ENCODE data around the gene FCER2.
A peak's percentile ranks its signal among the peaks of the same experiment; 100 is the strongest.
"Not testable (repeated sequence)": the region's sequence is repeated elsewhere in the genome, so short reads cannot be mapped to it uniquely, and the experiment has no call there.

Gene FCER2

GRCh38 chr19:7701654-7702457 lies at the start of gene FCER2:
FCER2 (minus strand) TSS chr19:7702131; CDS start chr19:7699760, 2,371 bp downstream.
- no peak for DNase-seq

GRCh38 chr19:7751157-7751783 lies 49.3 kb upstream of the FCER2 start:
- DNase-seq, result no peak

GRCh38 chr19:7748756-7749155 lies 46.8 kb upstream of the FCER2 start:
- peak in 1 of 2 experiments; percentile 13 for DNase-seq

GRCh38 chr19:7748171-7748570 lies 46.2 kb upstream of the FCER2 start:
- DNase-seq, result no peak

- DNase-seq, result no peak
Observed at GRCh38 chr19:7746903-7747884, 45.3 kb upstream of the FCER2 start, which contains the start of gene CD209. CD209 (minus strand) TSS chr19:7747534; CDS start chr19:7747511, 23 bp downstream.

GRCh38 chr19:7746306-7746705 lies 44.4 kb upstream of the FCER2 start:
- not testable (repeated sequence) for DNase-seq

- no peak for DNase-seq
Observed at GRCh38 chr19:7744871-7745650, 43.1 kb upstream of the FCER2 start.

- DNase-seq, result no peak
Observed at GRCh38 chr19:7744199-7744786, 42.4 kb upstream of the FCER2 start.

- no peak for DNase-seq
Observed at GRCh38 chr19:7743425-7743841, 41.5 kb upstream of the FCER2 start.

GRCh38 chr19:7742991-7743390 lies 41.1 kb upstream of the FCER2 start:
- DNase-seq, result no peak

- peak in 1 of 2 experiments; percentile 7 for DNase-seq
Observed at GRCh38 chr19:7742575-7742974, 40.6 kb upstream of the FCER2 start.

GRCh38 chr19:7740682-7741054 lies 38.7 kb upstream of the FCER2 start:
- no peak for DNase-seq

- DNase-seq, result no peak
Observed at GRCh38 chr19:7739801-7740681, 38.1 kb upstream of the FCER2 start.

- no peak for DNase-seq
Observed at GRCh38 chr19:7739211-7739755, 37.4 kb upstream of the FCER2 start.

GRCh38 chr19:7738023-7738422 lies 36.1 kb upstream of the FCER2 start:
- no peak for DNase-seq

- DNase-seq, result no peak
Observed at GRCh38 chr19:7737215-7737614, 35.3 kb upstream of the FCER2 start.

GRCh38 chr19:7736148-7736547 lies 34.2 kb upstream of the FCER2 start:
- DNase-seq, result no peak

- no peak for DNase-seq
Observed at GRCh38 chr19:7734220-7735203, 32.6 kb upstream of the FCER2 start.

GRCh38 chr19:7733376-7733775 lies 31.4 kb upstream of the FCER2 start:
- no peak for DNase-seq
